Endothelial cell of umbilical vein (primary cell): ENCODE results near the gene ZNF33B.

Experiments
- CTCF ChIP-seq, 2 donors: IDR thresholded peaks; 1 replicate in 1 of 2; 2 replicates in 1 of 2; pipeline ENCODE4 v1.5.1; 2011; ENCODE audit warnings: low read length in 2 of 2, mild to moderate bottlenecking in 2 of 2, moderate library complexity in 2 of 2, control low read depth in 1 of 2, inconsistent platforms in 1 of 2, low read depth in 1 of 2; ENCODE audit not compliant: insufficient read depth in 1 of 2; ENCODE audit errors: extremely low read depth in 1 of 2
- EZH2 ChIP-seq: IDR thresholded peaks from 2 replicates; pipeline ENCODE4 v1.6.1; 2012; ENCODE audit warnings: borderline replicate concordance, low read depth, mild to moderate bottlenecking, moderate library complexity, low read length, inconsistent platforms; ENCODE audit not compliant: severe bottlenecking
- MAX ChIP-seq: IDR thresholded peaks from 2 replicates; pipeline ENCODE4 v1.6.1; 2011; ENCODE audit not compliant: insufficient read depth, insufficient read length
- POLR2A ChIP-seq: IDR thresholded peaks from 2 replicates; pipeline ENCODE4 v1.6.1; 2012; ENCODE audit warnings: low read depth, mild to moderate bottlenecking, control low read depth, low read length
- POLR2AphosphoS5 ChIP-seq: IDR thresholded peaks from 2 replicates; pipeline ENCODE4 v1.6.1; 2012; ENCODE audit warnings: low read depth, mild to moderate bottlenecking, control low read depth, low read length, moderate library complexity; ENCODE audit not compliant: insufficient read depth

GRCh38 chr10:42549851-42550250 lies 88.5 kb downstream of the ZNF33B start:
- TF ChIP-seq CTCF (IDR thresholded peaks at IDR 0.05; ENCODE audit: extremely low read depth in 1 of 2, insufficient read depth in 1 of 2, low read depth in 1 of 2, low read length in 2 of 2): no peak
- no peak for TF ChIP-seq EZH2
- no peak for TF ChIP-seq POLR2A
- TF ChIP-seq POLR2AphosphoS5: no peak
- no peak for TF ChIP-seq MAX
